Brain microvascular endothelial cell (primary cell): ENCODE measurements around the gene DNAH11.

Experiments used
- DNase-seq: peaks from one replicate; pipeline ENCODE4 v3.0.0-alpha.2; 2020
- H3K27ac ChIP-seq: fragments of 250-450 bp; sonication (Bioruptor Pico); 2 replicates; pipeline ENCODE4 v1.5.1; 2020; ENCODE audit warnings: mild to moderate bottlenecking, moderate library complexity
- H3K27me3 ChIP-seq: fragments of 250-450 bp; sonication (Bioruptor Pico); replicated peaks from 2 replicates; pipeline ENCODE4 v1.5.1; 2020; ENCODE audit warnings: mild to moderate bottlenecking
- H3K36me3 ChIP-seq: fragments of 250-450 bp; sonication (Bioruptor Pico); replicated peaks from 2 replicates; pipeline ENCODE4 v1.5.1; 2020; ENCODE audit warnings: mild to moderate bottlenecking
- H3K4me3 ChIP-seq: 2 replicates; pipeline ENCODE4 v1.5.1; 2011; ENCODE audit warnings: low read depth, mild to moderate bottlenecking, control low read depth, low read length, moderate library complexity
- CTCF ChIP-seq: IDR thresholded peaks from 2 replicates; pipeline ENCODE4 v1.5.1; 2011; ENCODE audit warnings: low read depth, mild to moderate bottlenecking, moderate library complexity, low read length, control low read depth, inconsistent platforms; ENCODE audit errors: missing control alignments
- in situ Hi-C: cut with HindIII; loops from 2 replicates; pipeline ENCODE4 v1.10.0; 2017; ENCODE audit warnings: low sequenced_read_pairs, low pct_ligation_motif_present

DNAH11 gene

GRCh38 chr7:21641546-21641945, 98.7 kb downstream of the DNAH11 start:
- Histone ChIP-seq H3K4me3 (no peak overlapping the region), H3K36me3 (no peaks in the 10 kb centered on the region), H3K27ac (no peak overlapping the region), H3K27me3 (no peaks in the 10 kb centered on the region)
- TF ChIP-seq CTCF: no peak
- in situ Hi-C loops: no loop called here
- no peak for DNase-seq

- no peak for TF ChIP-seq CTCF
- in situ Hi-C loops: no loop called here
- Histone ChIP-seq H3K4me3 (no peak overlapping the region), H3K27me3 (no peaks in the 10 kb centered on the region), H3K36me3 (no peaks in the 10 kb centered on the region), H3K27ac (no peak overlapping the region)
- no peak for DNase-seq
Measured at GRCh38 chr7:21642422-21642821, 99.6 kb downstream of the DNAH11 start.

- TF ChIP-seq CTCF: no peak
- DNase-seq: no peak
- in situ Hi-C loops: no loop called here
- Histone ChIP-seq H3K4me3 (no peak overlapping the region), H3K36me3 (no peaks in the 10 kb centered on the region), H3K27ac (no peak overlapping the region), H3K27me3 (no peaks in the 10 kb centered on the region)
Measured at GRCh38 chr7:21651697-21652096, 108.9 kb downstream of the DNAH11 start.

GRCh38 chr7:21653623-21654022, 110.8 kb downstream of the DNAH11 start:
- H3K27me3 ChIP-seq: no peaks in the 10 kb centered on the region
- H3K4me3 ChIP-seq: no peak overlapping the region
- DNase-seq: no peak
- in situ Hi-C loops: no loop called here
- no peaks in the 10 kb centered on the region for H3K36me3 ChIP-seq
- no peak for TF ChIP-seq CTCF
- H3K27ac ChIP-seq: no peak overlapping the region

GRCh38 chr7:21656081-21656480, 113.2 kb downstream of the DNAH11 start:
- Histone ChIP-seq H3K36me3 (no peaks in the 10 kb centered on the region), H3K27ac (no peak overlapping the region), H3K27me3 (no peaks in the 10 kb centered on the region), H3K4me3 (no peak overlapping the region)
- no peak for TF ChIP-seq CTCF
- DNase-seq: no peak
- in situ Hi-C loops: no loop called here

GRCh38 chr7:21656796-21657195, 114.0 kb downstream of the DNAH11 start:
- no peak overlapping the region for H3K27ac ChIP-seq
- H3K36me3 ChIP-seq: no peaks in the 10 kb centered on the region
- no peak for TF ChIP-seq CTCF
- H3K4me3 ChIP-seq: no peak overlapping the region
- DNase-seq: no peak
- H3K27me3 ChIP-seq: no peaks in the 10 kb centered on the region
- in situ Hi-C loops: no loop called here
